WTC11 (cell line): Measurements from ENCODE around the gene GGT6. TPM values are rescaled to one million over a fixed set of nuclear protein-coding genes. Genes with fewer than 3 reads are reported as not detected.

Experiments used
- ATAC-seq: fragments of 200-7000 bp; cut with Tn5 transposase; 2 replicates; pipeline ENCODE4 v1.10.0; 2021; ENCODE audit warnings: mild to moderate bottlenecking, moderate library complexity
- CTCF ChIA-PET: fragments of 300-600 bp; sonication (Branson Sonifier 250); formaldehyde crosslinking; loops from one replicate; lab custom pipeline; 2021; ENCODE audit warnings: antibody characterized with exemption; lab: Charles Lee
- POLR2A ChIA-PET: fragments of 350-600 bp; sonication (Branson Sonifier 250); formaldehyde crosslinking; loops from one replicate; lab custom pipeline; 2021; ENCODE audit warnings: antibody characterized with exemption; lab: Charles Lee
- DNase-seq: peaks from one replicate; pipeline ENCODE4 v3.0.0; 2021; ENCODE audit warnings: low spot score
- H3K27ac Mint-ChIP-seq: 2 replicates; pipeline ENCODE4 v1.8.0; 2021; ENCODE audit warnings: mixed read lengths
- H3K27me3 Mint-ChIP-seq: 2 replicates; pipeline ENCODE4 v1.8.0; 2021; ENCODE audit warnings: low read depth, mild to moderate bottlenecking, moderate library complexity, mixed read lengths
- H3K36me3 Mint-ChIP-seq: 2 replicates; pipeline ENCODE4 v1.8.0; 2021; ENCODE audit warnings: mixed read lengths
- H3K4me1 Mint-ChIP-seq: 2 replicates; pipeline ENCODE4 v1.8.0; 2022; ENCODE audit warnings: mixed read lengths
- H3K4me3 Mint-ChIP-seq: 2 replicates; pipeline ENCODE4 v1.8.0; 2021; ENCODE audit warnings: mild to moderate bottlenecking, moderate library complexity, mixed read lengths
- H3K9me3 Mint-ChIP-seq: 2 replicates; pipeline ENCODE4 v1.8.0; 2021; ENCODE audit warnings: mixed read lengths
- CREB1 ChIP-seq: sonication (generic); formaldehyde crosslinking; IDR thresholded peaks from 2 replicates; pipeline ENCODE4 v1.8.0; 2023; ENCODE audit warnings: mild to moderate bottlenecking, missing genetic modification reagents
- ELF4 ChIP-seq: sonication (generic); formaldehyde crosslinking; IDR thresholded peaks from 2 replicates; pipeline ENCODE4 v1.8.1; 2022; ENCODE audit warnings: low read depth, mild to moderate bottlenecking, moderate library complexity, missing genetic modification reagents
- ESRRA ChIP-seq: sonication (generic); formaldehyde crosslinking; IDR thresholded peaks from 2 replicates; pipeline ENCODE4 v1.8.1; 2022; ENCODE audit warnings: mild to moderate bottlenecking, missing genetic modification reagents, borderline replicate concordance
- FOXK1 ChIP-seq: sonication (generic); formaldehyde crosslinking; IDR thresholded peaks from 2 replicates; pipeline ENCODE4 v1.8.0; 2022; ENCODE audit warnings: mild to moderate bottlenecking, moderate library complexity, missing genetic modification reagents
- FOXP1 ChIP-seq: sonication (generic); formaldehyde crosslinking; IDR thresholded peaks from 2 replicates; pipeline ENCODE4 v1.8.0; 2022; ENCODE audit warnings: missing genetic modification reagents, mild to moderate bottlenecking, moderate library complexity, borderline replicate concordance
- GABPB1 ChIP-seq: sonication (generic); formaldehyde crosslinking; IDR thresholded peaks from 2 replicates; pipeline ENCODE4 v1.8.1; 2023; ENCODE audit warnings: mild to moderate bottlenecking, missing genetic modification reagents
- IRF2 ChIP-seq: sonication (generic); formaldehyde crosslinking; IDR thresholded peaks from 2 replicates; pipeline ENCODE4 v1.8.0; 2022; ENCODE audit warnings: low read depth, missing genetic modification reagents, borderline replicate concordance
- MAX ChIP-seq: sonication (generic); formaldehyde crosslinking; IDR thresholded peaks from 2 replicates; pipeline ENCODE4 v1.8.0; 2022; ENCODE audit warnings: mild to moderate bottlenecking, missing genetic modification reagents
- MLX ChIP-seq: sonication (generic); formaldehyde crosslinking; IDR thresholded peaks from 2 replicates; pipeline ENCODE4 v1.8.1; 2023; ENCODE audit warnings: mild to moderate bottlenecking, missing genetic modification reagents, moderate library complexity
- MXD4 ChIP-seq: fragments of 250-450 bp; sonication (Bioruptor Pico); IDR thresholded peaks from 2 replicates; pipeline ENCODE4 v1.8.0; 2021; ENCODE audit warnings: mild to moderate bottlenecking, moderate library complexity, borderline replicate concordance
- SMAD4 ChIP-seq: sonication (generic); formaldehyde crosslinking; IDR thresholded peaks from 2 replicates; pipeline ENCODE4 v1.8.0; 2022; ENCODE audit warnings: mild to moderate bottlenecking, missing genetic modification reagents
- SOX15 ChIP-seq: fragments of 250-450 bp; sonication (Bioruptor Pico); IDR thresholded peaks from 2 replicates; pipeline ENCODE4 v1.9.0; 2021; ENCODE audit warnings: mild to moderate bottlenecking
- TP53 ChIP-seq: sonication (generic); formaldehyde crosslinking; IDR thresholded peaks from 2 replicates; pipeline ENCODE4 v1.8.1; 2023; ENCODE audit warnings: mild to moderate bottlenecking, missing genetic modification reagents
- ZBTB21 ChIP-seq: sonication (generic); formaldehyde crosslinking; IDR thresholded peaks from 2 replicates; pipeline ENCODE4 v1.8.1; 2023; ENCODE audit warnings: mild to moderate bottlenecking, missing genetic modification reagents, borderline replicate concordance
- ZMAT4 ChIP-seq: fragments of 250-450 bp; sonication (Bioruptor Pico); IDR thresholded peaks from 2 replicates; pipeline ENCODE4 v1.9.0; 2021; ENCODE audit warnings: mild to moderate bottlenecking
- ZNF263 ChIP-seq: sonication (generic); formaldehyde crosslinking; IDR thresholded peaks from 2 replicates; pipeline ENCODE4 v1.8.1; 2022; ENCODE audit warnings: low read depth, mild to moderate bottlenecking, moderate library complexity, missing genetic modification reagents
- ZNF317 ChIP-seq: sonication (generic); formaldehyde crosslinking; IDR thresholded peaks from 2 replicates; pipeline ENCODE4 v1.8.1; 2023; ENCODE audit warnings: low read depth, mild to moderate bottlenecking, moderate library complexity, missing genetic modification reagents, borderline replicate concordance
- ZNF416 ChIP-seq: fragments of 250-450 bp; sonication (Bioruptor Pico); IDR thresholded peaks from 2 replicates; pipeline ENCODE4 v1.9.0; 2021; ENCODE audit warnings: mild to moderate bottlenecking, inconsistent platforms
- total RNA-seq: library from RNA; stranded (reverse); gene quantifications from 3 replicates; pipeline ENCODE4 v1.2.3, GENCODE V29; 2021
- TF ChIP-seq, protein P1 (sequence below): sonication (generic); formaldehyde crosslinking; IDR thresholded peaks from 2 replicates; pipeline ENCODE4 v1.8.1; 2023; ENCODE audit warnings: mild to moderate bottlenecking, missing genetic modification reagents
- TF ChIP-seq, protein P2 (sequence below): sonication (generic); formaldehyde crosslinking; IDR thresholded peaks from 2 replicates; pipeline ENCODE4 v1.8.1; 2022; ENCODE audit warnings: low read depth, missing genetic modification reagents, borderline replicate concordance
- TF ChIP-seq, protein P3 (sequence below): sonication (generic); formaldehyde crosslinking; IDR thresholded peaks from 2 replicates; pipeline ENCODE4 v1.8.0; 2022; ENCODE audit warnings: missing genetic modification reagents
- TF ChIP-seq, protein P4 (sequence below): sonication (generic); formaldehyde crosslinking; IDR thresholded peaks from 2 replicates; pipeline ENCODE4 v1.8.0; 2023; ENCODE audit warnings: missing genetic modification reagents

The GGT6 gene
- total RNA-seq, 1 experiment from 2014 or later, result 0.07 TPM

DNA sequence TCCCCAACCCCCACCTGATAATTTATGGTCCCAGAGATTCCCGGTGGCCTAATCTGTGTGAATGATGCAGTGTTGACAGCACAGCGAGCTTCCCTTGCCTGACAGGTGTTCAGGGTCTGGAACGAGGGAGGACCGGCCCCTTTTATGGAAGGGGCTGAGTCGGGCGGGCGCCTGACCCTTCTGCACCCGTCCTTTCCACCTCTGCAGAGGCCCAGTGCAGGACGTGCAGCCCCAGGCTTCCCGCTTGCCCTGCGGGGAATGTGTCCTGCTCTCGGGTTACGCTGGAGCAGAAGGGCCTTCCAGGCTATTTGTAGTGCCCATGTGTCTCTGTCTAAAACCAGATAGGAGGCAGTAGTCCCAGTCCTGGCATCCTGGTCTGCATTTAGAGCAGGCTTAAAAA lies 40.2 kb upstream of the GGT6 start:
- ATAC-seq (peak; percentile 54), DNase-seq (peak; percentile 45)
- Mint-ChIP-seq H3K4me1 (peaks cover 27% of the 10 kb centered on the region), H3K36me3 (no peaks in the 10 kb centered on the region), H3K27ac (peak overlapping the region; percentile 70; the same call in 1 of the 2 replicates), H3K4me3 (peak overlapping the region; percentile 39; the same call in 1 of the 2 replicates), H3K27me3 (no peaks in the 10 kb centered on the region), H3K9me3 (no peaks in the 10 kb centered on the region)
- ChIA-PET CTCF (interaction anchor here (3.5 to 4.6 kb wide), 2 partner anchors 24 to 34 kb away, joined by 28 to 30 read pairs; no protein-coding TSS in a partner anchor), POLR2A (interaction anchor here (0.8 kb wide), 1 partner anchor 14 kb away, joined by 3 read pairs; no protein-coding TSS in a partner anchor)
- TF ChIP-seq, protein P1, sequence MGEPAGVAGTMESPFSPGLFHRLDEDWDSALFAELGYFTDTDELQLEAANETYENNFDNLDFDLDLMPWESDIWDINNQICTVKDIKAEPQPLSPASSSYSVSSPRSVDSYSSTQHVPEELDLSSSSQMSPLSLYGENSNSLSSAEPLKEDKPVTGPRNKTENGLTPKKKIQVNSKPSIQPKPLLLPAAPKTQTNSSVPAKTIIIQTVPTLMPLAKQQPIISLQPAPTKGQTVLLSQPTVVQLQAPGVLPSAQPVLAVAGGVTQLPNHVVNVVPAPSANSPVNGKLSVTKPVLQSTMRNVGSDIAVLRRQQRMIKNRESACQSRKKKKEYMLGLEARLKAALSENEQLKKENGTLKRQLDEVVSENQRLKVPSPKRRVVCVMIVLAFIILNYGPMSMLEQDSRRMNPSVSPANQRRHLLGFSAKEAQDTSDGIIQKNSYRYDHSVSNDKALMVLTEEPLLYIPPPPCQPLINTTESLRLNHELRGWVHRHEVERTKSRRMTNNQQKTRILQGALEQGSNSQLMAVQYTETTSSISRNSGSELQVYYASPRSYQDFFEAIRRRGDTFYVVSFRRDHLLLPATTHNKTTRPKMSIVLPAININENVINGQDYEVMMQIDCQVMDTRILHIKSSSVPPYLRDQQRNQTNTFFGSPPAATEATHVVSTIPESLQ, result no peak
- TF ChIP-seq CREB1 (CRISPR knock-in tag) (no peak), ZBTB21 (no peak), ZMAT4 (CRISPR knock-in tag) (no peak), ZNF317 (CRISPR knock-in tag) (no peak), GABPB1 (no peak), TP53 (CRISPR knock-in tag) (no peak)

- Mint-ChIP-seq H3K4me3 (peak overlapping the region; percentile 39), H3K4me1 (peaks cover 33% of the 10 kb centered on the region), H3K36me3 (no peaks in the 10 kb centered on the region), H3K27ac (peak overlapping the region; percentile 51), H3K27me3 (no peaks in the 10 kb centered on the region), H3K9me3 (no peaks in the 10 kb centered on the region)
- ChIA-PET POLR2A (interaction anchor here (0.8 kb wide), 1 partner anchor 13 kb away, joined by 3 read pairs; no protein-coding TSS in a partner anchor), CTCF (interaction anchor here (0.6 to 4.6 kb wide), 6 partner anchors 23 to 252 kb away, joined by 3 to 30 read pairs (median 4); no protein-coding TSS in a partner anchor)
- peak; percentile 71 for DNase-seq
- ATAC-seq, result peak; percentile 62
- TF ChIP-seq ELF4, result no peak
- no peak for TF ChIP-seq ESRRA (CRISPR knock-in tag)
- no peak for TF ChIP-seq SMAD4
- peak; percentile 37; the same call in 1 of the 2 replicates for TF ChIP-seq TP53 (CRISPR knock-in tag)
- TF ChIP-seq MXD4 (CRISPR knock-in tag), result no peak
- TF ChIP-seq, protein P2, sequence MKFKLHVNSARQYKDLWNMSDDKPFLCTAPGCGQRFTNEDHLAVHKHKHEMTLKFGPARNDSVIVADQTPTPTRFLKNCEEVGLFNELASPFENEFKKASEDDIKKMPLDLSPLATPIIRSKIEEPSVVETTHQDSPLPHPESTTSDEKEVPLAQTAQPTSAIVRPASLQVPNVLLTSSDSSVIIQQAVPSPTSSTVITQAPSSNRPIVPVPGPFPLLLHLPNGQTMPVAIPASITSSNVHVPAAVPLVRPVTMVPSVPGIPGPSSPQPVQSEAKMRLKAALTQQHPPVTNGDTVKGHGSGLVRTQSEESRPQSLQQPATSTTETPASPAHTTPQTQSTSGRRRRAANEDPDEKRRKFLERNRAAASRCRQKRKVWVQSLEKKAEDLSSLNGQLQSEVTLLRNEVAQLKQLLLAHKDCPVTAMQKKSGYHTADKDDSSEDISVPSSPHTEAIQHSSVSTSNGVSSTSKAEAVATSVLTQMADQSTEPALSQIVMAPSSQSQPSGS, result no peak
- TF ChIP-seq, protein P3, sequence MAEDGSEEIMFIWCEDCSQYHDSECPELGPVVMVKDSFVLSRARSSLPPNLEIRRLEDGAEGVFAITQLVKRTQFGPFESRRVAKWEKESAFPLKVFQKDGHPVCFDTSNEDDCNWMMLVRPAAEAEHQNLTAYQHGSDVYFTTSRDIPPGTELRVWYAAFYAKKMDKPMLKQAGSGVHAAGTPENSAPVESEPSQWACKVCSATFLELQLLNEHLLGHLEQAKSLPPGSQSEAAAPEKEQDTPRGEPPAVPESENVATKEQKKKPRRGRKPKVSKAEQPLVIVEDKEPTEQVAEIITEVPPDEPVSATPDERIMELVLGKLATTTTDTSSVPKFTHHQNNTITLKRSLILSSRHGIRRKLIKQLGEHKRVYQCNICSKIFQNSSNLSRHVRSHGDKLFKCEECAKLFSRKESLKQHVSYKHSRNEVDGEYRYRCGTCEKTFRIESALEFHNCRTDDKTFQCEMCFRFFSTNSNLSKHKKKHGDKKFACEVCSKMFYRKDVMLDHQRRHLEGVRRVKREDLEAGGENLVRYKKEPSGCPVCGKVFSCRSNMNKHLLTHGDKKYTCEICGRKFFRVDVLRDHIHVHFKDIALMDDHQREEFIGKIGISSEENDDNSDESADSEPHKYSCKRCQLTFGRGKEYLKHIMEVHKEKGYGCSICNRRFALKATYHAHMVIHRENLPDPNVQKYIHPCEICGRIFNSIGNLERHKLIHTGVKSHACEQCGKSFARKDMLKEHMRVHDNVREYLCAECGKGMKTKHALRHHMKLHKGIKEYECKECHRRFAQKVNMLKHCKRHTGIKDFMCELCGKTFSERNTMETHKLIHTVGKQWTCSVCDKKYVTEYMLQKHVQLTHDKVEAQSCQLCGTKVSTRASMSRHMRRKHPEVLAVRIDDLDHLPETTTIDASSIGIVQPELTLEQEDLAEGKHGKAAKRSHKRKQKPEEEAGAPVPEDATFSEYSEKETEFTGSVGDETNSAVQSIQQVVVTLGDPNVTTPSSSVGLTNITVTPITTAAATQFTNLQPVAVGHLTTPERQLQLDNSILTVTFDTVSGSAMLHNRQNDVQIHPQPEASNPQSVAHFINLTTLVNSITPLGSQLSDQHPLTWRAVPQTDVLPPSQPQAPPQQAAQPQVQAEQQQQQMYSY (CRISPR knock-in tag), result peak; percentile 93
- peak; percentile 89 for TF ChIP-seq ZNF263 (CRISPR knock-in tag)
- TF ChIP-seq SOX15 (CRISPR knock-in tag), result no peak
- no peak for TF ChIP-seq ZNF416
- 0 out of 2 replicates have a peak, but pooled peaks have one; percentile 20 for TF ChIP-seq MAX (CRISPR knock-in tag)
- no peak for TF ChIP-seq FOXK1
- no peak for TF ChIP-seq IRF2 (CRISPR knock-in tag)
- no peak for TF ChIP-seq FOXP1
- TF ChIP-seq, protein P1, result no peak
- no peak for TF ChIP-seq MLX (CRISPR knock-in tag)
- TF ChIP-seq CREB1 (CRISPR knock-in tag), result no peak
- TF ChIP-seq, protein P4, sequence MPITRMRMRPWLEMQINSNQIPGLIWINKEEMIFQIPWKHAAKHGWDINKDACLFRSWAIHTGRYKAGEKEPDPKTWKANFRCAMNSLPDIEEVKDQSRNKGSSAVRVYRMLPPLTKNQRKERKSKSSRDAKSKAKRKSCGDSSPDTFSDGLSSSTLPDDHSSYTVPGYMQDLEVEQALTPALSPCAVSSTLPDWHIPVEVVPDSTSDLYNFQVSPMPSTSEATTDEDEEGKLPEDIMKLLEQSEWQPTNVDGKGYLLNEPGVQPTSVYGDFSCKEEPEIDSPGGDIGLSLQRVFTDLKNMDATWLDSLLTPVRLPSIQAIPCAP (CRISPR knock-in tag), result no peak
Measured at GRCh38 chr17:4599505-4600281, 39.3 kb upstream of the GGT6 start.
